Sigmoid colon (tissue), 3 donors: ENCODE measurements around the gene CBL.
"Not testable (repeated sequence)": the region's sequence is repeated elsewhere in the genome, so short reads cannot be mapped to it uniquely, and the experiment has no call there.

Source experiments
- POLR2A ChIP-seq, 2 donors: fragments of 450-650 bp; IDR thresholded peaks; one replicate each; pipeline ENCODE4 v1.6.1; 2016; ENCODE audit warnings: antibody characterized with exemption in 2 of 2, mild to moderate bottlenecking in 2 of 2, moderate library complexity in 2 of 2
- TF ChIP-seq, protein P1 (sequence below), 4 experiments: fragments of 450-650 bp in 3 of 4; fragments of 200-600 bp in 1 of 4; IDR thresholded peaks; one replicate each; pipeline ENCODE4 v1.5.1; 2016 to 2019; ENCODE audit warnings: antibody characterized with exemption in 4 of 4, mild to moderate bottlenecking in 3 of 4, moderate library complexity in 2 of 4

DNA sequence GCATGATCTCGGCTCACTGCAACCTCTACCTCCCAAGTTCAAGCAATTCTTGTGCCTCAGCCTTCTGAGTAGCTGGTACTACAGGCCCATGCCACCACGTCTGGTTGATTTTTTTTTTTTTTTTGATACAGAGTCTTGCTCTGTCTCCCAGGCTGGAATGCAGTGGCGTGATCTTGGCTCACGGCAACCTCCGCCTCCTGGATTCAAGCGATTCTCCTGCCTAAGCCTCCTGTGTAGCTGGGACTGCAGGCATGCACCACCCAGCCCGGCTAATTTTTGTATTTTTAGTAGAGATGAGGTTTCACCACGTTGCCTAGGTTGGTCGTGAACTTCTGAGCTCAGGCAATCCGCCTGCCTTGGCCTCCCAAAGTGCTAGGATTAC is 39.1 kb upstream of the CBL start:
- not testable (repeated sequence) for TF ChIP-seq POLR2A (IDR thresholded peaks at IDR 0.05)
- TF ChIP-seq, protein P1, sequence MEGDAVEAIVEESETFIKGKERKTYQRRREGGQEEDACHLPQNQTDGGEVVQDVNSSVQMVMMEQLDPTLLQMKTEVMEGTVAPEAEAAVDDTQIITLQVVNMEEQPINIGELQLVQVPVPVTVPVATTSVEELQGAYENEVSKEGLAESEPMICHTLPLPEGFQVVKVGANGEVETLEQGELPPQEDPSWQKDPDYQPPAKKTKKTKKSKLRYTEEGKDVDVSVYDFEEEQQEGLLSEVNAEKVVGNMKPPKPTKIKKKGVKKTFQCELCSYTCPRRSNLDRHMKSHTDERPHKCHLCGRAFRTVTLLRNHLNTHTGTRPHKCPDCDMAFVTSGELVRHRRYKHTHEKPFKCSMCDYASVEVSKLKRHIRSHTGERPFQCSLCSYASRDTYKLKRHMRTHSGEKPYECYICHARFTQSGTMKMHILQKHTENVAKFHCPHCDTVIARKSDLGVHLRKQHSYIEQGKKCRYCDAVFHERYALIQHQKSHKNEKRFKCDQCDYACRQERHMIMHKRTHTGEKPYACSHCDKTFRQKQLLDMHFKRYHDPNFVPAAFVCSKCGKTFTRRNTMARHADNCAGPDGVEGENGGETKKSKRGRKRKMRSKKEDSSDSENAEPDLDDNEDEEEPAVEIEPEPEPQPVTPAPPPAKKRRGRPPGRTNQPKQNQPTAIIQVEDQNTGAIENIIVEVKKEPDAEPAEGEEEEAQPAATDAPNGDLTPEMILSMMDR (IDR thresholded peaks at IDR 0.05) = not testable (repeated sequence)
